HG03280 (cell line): ENCODE results near the gene HOXA4.

Experiments used
- ATAC-seq: cut with Tn5 transposase; IDR thresholded peaks from one replicate; pipeline ENCODE4 v1.9.1; 2021; ENCODE audit warnings: mild to moderate bottlenecking, moderate library complexity; ENCODE audit not compliant: unreplicated experiment

Gene HOXA4

GRCh38 chr7:27106181-27106900, 24.2 kb downstream of the HOXA4 start:
- no peak for ATAC-seq

DNA sequence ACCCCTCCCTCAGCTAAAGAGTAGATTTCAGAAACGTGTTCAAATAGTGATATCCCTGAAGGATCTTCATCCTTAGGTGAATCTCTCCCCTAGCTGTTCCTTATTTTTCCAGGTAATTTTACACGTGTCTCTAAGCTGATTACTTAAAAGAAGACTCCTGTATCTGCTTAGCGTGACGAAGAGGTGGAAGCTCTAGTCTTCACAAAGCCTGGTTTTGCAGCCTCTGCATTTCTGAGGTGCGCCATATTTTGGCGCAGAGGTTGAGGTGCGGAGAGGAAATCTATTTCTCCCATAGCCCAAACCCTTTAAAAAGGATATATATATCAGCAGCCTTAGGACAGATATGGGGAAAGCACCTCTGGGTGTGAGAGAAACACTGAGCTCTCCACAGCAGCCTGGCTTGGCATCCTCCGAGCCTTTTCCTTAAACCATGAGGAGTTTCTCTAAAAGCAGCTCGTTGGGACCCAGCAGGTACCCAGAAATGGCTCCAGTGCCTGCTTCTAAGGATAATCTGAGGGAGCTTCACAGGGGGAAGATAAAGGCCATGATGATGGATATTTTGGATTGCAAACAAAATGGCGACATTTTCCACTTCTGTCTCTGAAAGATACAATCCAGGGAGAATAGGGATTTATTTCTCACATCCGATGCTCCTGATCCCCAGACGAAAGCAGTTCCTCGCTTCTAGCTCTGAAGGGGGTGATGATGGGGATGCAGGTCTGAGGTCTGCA, 25.1 kb downstream of the HOXA4 start:
- ATAC-seq, result no peak

GRCh38 chr7:27104341-27105058, 26.1 kb downstream of the HOXA4 start:
- no peak for ATAC-seq

- ATAC-seq, result no peak
Measured at GRCh38 chr7:27103489-27104226, 26.9 kb downstream of the HOXA4 start.

- no peak for ATAC-seq
Measured at GRCh38 chr7:27102581-27103442, 27.7 kb downstream of the HOXA4 start, which contains the start of gene HOXA2. Gene HOXA2 (minus strand): TSS chr7:27102683. CDS start chr7:27102500, 183 bp downstream.

- ATAC-seq, result no peak
Measured at GRCh38 chr7:27101957-27102580, 28.5 kb downstream of the HOXA4 start.

DNA sequence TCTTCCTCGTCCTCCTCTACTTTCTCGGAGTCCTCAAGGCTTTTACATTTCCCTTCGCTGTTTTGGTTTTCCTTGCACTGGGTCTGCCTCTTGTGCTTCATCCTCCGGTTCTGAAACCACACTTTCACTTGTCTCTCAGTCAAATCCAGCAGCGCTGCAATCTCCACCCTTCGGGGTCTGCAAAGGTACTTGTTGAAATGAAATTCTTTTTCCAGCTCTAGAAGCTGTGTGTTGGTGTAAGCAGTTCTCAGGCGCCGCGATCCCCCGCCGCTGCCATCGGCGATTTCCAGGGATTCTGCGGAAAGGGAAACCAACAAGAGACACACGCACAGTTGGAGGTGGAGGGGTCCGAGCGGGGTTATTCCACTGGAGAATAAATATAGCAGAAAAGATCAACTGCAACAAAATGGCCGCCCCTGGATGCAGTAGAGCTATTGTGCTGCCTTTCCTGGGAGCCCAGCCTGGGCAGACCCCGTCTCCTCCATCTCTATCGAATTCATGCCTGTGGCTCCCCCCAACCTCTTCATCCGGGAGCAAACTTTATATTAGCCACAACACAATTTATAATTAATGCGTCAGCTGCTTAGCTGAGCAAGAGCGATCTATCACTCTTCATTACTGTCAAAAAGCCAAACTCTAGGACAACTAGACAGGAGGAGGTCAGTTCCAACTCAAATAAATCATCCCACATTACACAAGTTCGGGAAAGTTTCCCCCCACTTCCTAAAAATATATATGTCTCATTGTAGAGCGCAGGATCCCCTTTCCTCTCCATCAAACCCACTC, 29.2 kb downstream of the HOXA4 start:
- ATAC-seq, result no peak

GRCh38 chr7:27100694-27101170, 29.8 kb downstream of the HOXA4 start:
- ATAC-seq, result no peak

DNA sequence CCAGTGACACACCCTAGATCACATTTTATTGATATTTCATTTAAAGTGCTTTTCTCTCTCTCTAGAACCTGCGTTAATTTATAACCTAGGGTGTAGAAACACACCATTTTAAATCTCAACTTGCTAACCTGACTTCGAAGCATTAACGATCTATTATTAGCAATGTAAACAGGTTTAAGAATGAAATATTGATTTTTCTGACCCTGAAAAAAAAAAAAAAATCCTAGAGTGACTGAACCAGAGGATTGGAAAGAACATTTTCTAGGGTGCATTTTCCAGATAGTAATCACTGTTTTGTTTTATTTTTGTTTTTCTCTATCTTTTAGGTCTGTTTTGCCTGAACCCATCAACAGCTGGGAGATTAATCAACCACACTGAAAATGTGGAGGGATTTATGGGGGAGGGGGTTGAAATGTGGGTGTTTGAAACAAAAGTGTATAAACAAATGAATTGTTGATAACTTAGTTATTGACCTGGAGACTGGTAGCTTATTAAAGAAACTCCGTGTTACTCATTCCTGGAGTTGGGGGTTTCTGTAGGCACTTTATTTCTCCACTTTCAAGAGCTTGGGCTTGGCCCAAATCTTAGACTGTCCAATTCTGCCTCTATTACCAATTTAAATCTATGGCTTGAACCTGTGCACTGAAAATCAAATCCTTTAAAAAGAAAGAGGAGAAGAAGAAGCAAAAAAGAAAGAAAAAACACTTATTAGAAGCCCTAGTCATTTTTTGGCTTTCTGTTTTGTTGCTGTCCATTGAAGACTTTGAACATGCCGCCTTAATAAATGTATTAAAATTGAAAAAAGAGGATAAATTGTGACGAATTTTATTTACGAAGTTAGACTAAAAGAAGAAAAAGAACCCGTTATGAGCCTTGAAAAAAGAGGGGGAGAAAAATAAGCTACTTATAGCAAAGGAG, 30.8 kb downstream of the HOXA4 start:
- no peak for ATAC-seq

DNA sequence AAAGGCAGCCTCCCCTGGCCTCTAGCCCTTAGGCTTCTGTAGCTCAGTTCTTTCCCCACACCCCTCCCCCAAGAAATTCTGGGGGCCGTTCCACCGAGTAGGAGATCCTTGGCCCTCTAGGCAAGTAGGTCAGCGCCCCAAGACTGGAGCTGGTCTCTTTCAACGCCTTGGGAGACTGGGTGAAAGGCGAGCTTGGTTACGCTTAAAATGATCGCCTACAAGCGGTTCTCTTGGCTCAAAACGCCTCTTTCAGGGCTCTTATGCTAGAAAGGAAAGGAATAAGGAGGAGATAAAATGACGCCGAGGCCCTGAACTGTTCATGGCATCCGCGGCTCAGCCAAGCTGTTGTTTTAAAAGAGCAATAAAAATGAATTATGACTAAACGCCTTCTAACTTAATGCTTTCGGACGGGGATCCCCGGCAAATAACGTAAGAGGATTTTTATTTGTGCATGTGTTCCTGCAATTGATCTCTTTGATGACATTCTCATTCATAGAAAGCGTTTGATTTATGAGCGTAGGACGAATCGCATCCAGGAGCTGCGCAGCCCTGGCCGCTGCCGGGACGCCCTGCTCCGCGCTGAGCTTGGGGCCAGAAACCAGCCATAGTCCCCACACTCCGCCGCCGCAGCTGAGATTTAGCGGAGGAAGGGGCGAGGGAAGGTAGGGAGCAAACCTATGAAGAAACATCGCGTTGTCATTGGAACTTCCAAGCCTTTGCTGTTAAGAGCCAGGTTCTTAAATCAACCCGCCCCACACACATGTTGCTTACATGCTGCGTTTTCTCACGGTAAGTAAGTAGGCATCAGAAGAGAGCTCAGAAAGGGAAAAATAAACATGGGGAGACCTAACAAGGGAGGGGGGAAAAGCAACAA, 31.7 kb downstream of the HOXA4 start:
- no peak for ATAC-seq

DNA sequence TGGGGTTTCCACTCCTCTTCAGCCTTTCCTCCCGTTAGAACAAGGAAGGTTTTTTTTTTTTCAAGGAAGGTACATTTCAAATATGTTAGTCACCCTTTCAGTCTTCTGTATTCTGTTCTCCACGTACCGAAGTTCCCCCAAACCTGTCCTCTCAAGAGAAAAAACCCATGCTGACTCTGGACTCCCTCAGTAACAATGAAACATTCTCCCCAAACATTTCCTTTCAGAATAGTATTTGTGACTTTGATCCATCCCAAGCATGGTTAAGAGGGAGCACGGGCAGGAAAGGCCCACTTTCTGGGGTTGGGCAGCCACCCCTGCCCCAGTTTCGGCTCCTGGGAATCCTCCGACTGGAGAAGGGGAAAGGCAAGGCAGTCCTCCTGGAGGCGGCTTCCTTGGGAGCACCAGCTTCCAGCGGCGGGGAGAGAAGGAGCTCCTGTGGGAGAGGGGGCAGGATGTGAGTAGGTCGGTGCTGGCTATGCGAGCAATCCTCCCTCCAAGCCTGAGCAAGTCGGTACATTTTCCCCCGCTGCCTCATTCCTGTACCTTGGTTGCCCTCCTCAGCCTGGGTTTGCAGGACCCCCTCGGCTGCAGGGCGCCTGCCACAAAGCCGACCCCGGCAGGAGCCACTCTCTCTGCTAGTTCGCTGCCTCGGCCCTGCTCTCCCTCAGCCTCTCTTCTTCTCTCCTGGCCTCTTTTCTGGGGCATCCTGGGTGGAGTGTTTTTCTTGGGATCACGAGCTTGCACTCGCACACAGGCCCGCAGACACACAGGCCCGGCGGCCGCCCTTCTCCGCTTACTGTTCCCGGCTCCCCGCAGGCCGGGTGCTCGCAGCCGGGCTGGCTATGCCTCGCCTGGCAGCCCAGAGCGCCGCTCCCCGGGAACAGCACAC, 32.6 kb downstream of the HOXA4 start:
- ATAC-seq, result no peak

DNA sequence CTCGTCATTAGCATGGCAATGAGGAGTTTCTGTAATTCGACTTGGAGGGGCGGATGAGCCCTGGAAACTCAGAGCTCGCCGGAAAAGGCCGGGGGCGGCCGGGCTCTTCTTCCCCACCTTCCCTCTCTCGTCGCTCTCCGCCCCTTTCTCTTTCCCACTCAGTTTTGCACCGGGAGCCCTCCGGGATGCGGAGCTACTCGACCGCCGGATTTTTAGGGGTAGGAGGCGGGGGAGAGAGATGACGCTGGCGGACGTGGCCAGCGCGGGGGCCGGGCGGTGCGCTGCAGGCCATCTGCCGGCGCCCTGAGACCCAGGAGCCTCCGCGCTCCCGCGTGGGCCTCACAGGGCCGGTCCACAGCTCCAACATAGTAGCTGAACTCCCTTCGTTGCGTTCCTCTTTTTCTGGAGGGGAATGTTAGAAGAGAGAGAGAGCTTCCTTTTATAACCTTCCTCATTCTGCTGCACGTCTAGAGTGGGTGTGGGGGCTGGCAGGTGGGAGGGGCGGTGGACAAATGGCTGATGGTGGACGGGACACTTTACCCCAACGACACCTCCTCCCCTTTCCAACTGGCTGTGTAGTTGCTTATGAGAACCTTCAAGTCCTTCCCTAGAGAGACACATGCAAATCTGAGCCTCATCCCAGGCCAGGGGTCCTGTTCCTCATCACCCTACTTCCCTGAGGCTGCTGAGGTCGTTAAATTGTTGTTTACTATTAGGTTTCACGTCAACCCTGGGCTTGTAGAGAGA, 33.6 kb downstream of the HOXA4 start:
- no peak for ATAC-seq

GRCh38 chr7:27095897-27096767, 34.4 kb downstream of the HOXA4 start, which contains the start of gene HOXA1:
Gene HOXA1 (minus strand): TSS chr7:27096000. CDS start chr7:27095912, 88 bp downstream.
- ATAC-seq, result peak; percentile 89
